Stimulated activated CD4-positive, alpha-beta T cell treated with anti-CD3 and anti-CD28 coated beads, Interleukin-12 subunit alpha, Interleukin-12 subunit beta, amount 100 ng/mL, for 4 hours (primary cell): ENCODE results near the gene ELF4.

Experiments
- DNase-seq: peaks from one replicate; pipeline ENCODE4 v3.0.0-alpha.2; 2020

The ELF4 gene

GRCh38 chrX:130083107-130083490 is 27.2 kb downstream of the ELF4 start:
- no peak for DNase-seq

DNA sequence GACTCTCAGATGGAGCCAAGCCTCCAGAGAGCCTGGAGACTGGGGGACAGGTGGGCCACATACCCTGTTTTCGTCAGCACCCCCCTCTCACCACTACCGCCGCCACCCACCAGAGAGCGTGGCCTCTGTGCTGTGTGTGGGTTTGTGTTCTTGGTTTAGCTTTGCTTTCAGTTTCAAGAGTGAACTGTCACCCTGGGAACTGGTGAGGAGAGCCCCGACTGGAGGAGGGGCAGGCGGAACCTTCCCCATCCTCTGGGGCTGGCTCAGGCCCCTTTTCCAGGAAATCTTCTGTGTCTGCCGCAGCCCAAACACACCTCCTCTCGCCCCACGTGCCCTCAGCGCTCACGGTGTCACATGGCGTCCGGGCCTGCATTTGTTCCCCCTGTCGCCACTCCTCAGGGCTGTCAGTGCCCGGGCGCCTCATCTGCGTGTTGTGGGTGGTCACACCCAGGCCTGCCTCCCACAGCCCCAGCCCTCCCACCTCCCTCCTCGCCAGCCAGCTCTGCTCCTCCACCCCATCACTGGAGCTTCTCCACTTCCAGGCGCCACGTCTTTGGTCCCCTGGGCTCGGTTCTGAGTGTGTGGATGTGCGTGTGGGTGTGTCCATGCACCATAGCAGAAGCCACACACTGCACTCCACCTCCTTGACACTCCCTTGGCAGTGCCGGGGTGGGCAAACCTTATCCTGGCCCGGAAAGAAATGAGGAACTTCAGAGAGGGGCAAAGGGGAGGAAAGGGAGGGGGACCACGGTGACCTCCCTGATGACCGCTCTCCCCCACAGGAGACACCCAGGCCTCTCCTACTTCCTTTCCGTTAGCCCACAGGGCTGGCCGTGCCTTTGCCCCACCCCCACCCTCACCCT is 27.8 kb downstream of the ELF4 start:
- peak; percentile 59 for DNase-seq

DNA sequence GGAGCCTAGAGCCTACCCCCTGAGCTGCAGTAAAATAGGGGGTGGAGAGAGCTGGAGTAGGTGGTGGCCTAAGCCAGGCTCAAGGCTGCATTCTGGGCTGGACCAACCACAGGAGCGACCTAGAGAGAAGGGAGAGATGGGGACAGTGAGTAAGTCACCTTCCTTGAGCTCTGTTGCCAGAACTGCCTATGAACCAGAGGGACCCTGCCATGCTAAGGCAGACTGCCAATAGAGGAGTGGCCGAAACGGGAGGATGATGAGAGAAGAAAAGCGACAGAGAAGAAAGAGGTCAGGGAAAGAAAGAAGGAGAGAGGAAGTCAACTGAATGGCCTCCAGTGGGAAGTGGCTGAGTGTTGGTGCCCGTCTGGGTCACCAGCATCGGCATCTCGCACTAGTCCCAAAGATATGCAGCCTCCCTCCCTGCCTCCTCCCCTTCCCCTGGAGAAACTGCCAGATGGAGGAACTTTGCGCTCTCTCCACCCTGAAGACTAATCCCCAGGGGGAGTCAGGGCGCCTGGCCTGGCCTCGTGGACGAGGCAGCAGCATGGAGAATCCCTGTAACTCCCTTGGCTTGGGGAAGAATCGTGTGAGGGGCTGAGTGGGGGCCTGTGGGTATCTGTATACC is 28.8 kb downstream of the ELF4 start:
- DNase-seq, result no peak

- no peak for DNase-seq
Measured at GRCh38 chrX:130080791-130081367, 29.4 kb downstream of the ELF4 start.

DNA sequence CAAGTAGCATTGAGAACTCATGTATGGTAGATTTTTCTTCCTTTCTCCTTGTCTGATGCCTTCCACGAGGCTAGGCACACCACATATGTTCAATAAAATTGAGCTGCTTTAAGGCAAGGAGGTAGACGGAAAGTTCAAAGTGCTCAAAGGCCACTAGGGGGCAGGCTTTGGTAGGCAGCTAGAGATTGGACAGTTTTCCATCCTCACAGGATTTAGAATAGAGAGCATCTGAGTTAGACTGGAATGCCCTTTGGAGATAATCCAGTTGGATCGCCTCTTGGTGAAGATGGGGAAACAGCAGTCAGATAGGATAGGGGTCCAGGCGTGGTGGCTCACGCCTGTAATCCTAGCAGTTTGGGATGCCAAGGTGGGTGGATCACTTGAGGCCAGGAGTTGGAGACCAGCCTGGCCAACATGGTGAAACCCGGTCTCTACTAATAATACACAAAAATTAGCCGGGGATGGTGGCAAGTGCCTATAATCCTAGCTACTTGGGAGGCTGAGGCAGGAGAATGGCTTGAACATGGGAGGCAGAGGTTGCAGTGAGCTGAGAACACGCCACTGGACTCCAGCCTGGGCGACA is 30.4 kb downstream of the ELF4 start:
- peak; percentile 45 for DNase-seq

GRCh38 chrX:130075777-130076176 is 34.5 kb downstream of the ELF4 start:
- no peak for DNase-seq

DNA sequence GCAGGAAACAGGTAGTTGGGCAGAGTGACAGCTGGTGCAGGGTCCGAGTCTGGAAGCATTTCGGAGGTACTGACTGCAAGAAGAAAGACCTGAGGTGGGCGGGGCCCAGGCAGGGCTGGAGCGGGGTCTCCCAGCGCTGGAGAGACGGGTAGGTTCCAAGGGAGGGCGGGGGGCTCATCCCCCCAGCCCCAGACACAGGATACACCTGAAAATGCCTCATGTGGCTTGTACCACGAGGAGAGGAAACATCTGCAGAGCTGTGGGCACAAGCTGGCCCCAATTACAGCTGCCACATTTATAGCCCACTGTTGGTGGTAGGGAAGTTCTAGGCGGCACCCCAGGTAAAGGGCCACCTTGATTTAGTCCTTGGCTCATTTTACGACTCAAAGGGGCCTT is 38.0 kb downstream of the ELF4 start:
- no peak for DNase-seq

DNA sequence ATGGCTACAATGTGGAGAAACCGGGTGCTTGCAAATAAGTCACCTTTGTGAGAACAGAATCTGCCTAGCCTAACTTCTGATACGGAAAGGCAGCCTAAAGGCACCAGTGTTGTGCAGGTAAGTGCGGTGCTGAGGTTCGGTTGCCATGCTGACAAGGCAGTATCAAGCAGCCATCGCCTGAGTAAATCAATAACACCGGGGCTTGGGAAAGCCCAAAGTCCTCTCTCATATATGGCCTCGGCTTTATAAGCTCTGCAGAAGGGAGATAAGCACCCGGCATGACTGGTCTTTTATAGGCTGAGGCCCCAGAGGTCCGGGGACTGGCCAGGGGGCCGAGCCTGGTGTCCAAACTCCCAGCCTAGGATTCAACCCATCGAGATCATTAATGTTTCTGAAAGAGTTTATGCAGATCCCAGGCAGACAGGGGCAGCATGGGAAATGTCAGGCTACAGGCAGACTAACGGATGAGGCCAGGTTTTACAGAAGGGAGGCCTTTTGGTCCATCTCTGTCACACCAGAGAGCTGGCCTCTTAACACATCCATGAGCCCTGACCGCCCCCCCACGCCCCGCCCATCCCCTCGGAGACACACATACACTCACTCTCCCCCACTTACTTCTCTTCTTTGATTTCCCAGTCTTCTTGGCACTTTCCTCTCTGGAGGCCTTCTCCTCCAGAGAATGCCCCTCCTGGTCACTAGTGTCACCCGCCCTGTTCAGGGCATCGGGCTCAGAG is 38.5 kb downstream of the ELF4 start:
- DNase-seq, result no peak

DNA sequence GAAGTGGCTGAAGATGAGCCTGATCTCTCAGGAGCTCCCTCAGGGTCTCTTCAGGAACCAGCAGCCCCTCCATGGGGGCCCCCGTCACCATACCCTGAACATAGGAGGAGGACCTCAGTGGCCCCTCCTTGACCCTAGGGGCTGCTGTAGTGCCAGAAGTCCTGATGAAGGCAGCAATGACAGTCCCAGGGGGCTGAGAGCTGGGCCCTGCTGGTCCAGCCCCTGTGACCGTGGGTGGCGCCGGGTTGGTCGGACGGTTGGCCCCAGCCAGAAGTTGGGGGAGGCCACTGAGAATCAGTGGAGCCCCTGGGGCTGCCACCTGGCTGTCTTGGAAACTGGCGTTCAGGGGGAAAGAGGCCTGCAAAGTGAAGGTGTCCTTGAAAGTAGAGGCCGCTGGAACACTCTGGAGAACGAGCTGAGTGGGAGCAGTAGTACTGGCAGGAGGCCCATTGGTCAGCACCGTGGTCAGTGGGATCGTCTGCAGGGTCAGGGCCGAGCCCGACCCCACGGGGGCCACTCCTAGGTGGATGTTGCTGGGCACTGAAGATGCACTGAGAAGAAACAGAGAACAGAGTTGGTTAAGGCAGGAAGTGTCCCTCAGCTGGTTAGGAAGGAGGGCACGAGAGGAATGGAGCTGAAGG is 43.2 kb downstream of the ELF4 start:
- no peak for DNase-seq

GRCh38 chrX:130060122-130061069 is 49.9 kb downstream of the ELF4 start:
- peak; percentile 81 for DNase-seq

DNA sequence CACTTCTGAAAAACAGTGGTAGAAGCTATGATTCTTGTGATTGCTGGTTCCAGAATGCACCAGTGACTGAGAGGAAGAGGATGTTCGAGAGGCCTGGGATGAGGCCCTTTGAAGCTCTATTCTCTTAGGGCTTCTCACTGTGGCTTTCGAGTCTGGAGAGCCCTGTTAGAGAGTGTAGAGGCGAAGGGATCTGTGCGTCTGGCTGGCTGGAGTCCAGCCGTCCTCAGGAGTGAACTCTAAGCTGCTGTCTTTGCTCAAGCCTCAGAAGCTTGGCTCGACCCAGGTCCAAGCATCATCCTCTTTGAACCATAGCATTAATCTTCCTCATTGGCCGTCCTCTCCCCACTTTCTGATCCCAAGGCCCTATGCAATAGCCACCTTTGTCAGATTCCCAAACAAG is 51.6 kb downstream of the ELF4 start:
- DNase-seq, result no peak

GRCh38 chrX:130057209-130057608 is 53.1 kb downstream of the ELF4 start:
- no peak for DNase-seq

- DNase-seq, result no peak
Measured at GRCh38 chrX:130055899-130056298, 54.4 kb downstream of the ELF4 start.

GRCh38 chrX:130055103-130055502 is 55.2 kb downstream of the ELF4 start:
- DNase-seq, result no peak

DNA sequence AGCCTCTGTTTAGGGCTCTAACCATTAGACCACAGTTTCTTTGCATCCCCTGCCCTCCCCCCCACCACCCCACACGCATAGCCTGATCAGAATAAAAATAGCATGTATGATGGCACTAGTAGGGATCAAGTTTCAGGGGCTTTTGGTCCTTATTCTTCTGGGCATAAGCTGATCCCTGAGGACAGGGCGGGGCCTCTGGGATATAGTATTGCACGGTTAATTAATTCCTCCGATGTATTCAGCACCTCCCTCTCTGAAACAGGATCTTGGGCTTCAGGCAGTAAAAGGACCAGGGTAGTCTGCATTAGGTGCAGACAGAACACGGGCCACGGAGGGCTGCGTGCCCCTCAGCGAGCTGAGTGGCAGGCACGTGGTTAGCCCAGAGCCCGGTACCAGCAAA is 57.1 kb downstream of the ELF4 start:
- no peak for DNase-seq

DNA sequence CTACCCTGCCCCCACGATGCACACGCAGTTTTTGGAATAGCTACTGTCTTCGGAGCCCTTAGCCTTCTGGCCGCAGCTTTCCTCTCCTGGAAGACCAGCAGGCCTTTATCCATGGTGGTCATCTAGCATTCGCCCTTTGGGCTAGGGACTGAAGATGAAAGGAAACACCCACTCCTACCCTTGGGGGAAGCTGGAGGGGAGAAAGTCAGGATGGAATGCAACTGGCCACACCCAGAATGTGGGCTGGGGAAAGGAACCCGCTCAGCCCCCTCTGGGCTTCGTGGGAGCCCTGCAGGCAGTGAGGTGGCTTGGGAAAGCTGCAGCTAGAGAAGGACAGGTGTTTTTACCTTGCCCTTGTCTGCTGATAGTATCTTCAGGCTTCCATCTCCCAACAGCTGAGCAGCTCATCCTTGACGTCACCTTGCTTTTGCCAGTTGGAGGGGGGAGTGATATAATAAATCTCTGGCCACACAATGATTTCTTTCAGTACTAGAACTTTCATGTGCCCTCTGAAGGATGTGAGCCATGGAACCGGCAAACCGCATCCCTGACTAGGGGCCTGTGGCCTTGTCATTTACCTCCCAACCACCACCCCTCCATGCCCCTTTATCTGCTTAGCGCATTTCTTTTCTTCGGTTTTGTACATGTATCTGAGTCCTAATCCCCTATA is 59.0 kb downstream of the ELF4 start:
- DNase-seq, result no peak

- no peak for DNase-seq
Measured at GRCh38 chrX:130049821-130050220, 60.5 kb downstream of the ELF4 start.

GRCh38 chrX:130048686-130049222 is 61.5 kb downstream of the ELF4 start:
- DNase-seq, result no peak

DNA sequence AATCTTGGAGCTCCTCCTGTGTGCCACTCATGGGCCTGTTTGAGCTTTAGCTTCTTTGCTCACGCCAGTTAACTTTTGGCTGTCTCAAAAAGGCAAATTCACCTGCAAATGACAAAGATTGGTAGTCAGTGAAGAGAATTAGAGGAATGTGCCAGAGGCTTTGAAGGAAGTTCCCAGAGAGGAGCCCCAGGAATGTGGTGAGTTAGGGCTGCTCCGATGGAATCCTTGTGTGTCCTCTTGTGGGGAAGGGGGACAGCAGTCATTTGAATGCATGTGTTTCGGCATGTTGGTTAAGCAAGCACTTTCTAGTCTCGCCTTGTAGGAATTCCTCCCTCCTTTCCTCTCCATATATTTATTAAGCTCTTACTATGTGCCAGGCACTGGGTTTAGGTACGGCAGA is 62.9 kb downstream of the ELF4 start:
- no peak for DNase-seq

DNA sequence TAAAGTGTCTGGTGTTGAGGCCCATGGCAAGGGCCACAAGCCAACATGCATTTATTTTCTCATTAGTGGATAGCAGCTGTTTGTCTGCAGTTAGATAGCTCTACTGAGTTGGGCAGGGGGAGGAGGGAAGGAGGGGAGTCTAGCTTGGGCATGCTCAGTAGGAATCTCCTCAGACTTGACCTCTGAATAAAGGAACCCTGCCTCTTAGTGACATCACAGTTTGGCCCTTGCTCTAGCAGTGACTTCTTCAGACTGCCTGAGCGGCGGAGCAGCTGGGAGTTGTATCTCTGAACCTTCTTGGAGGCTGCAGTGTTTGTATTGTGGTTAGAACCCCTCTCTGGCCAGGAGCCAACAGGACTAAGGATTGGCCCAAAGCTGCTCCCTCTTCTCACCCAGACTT is 70.5 kb downstream of the ELF4 start:
- no peak for DNase-seq

GRCh38 chrX:130034178-130034577 is 76.1 kb downstream of the ELF4 start:
- DNase-seq, result no peak
